ENCODE measurements around the gene CNPY2.

- no peak for TF ChIP-seq CTCF (IDR thresholded peaks at IDR 0.05)
- TF ChIP-seq POLR2A (IDR thresholded peaks at IDR 0.05): no peak
Observed at GRCh38 chr12:56304872-56305590, 10.8 kb downstream of the CNPY2 start.
